Heart right ventricle (tissue), 16 donors: ENCODE measurements around the gene WDR91. TPM values are rescaled to one million over a fixed set of nuclear protein-coding genes. Genes with fewer than 3 reads are reported as not detected.

Experiments
- ATAC-seq, 8 donors: fragments of 200-7000 bp; cut with Tn5 transposase; one replicate each; pipeline ENCODE4 v1.9.1; 2020; ENCODE audit warnings: mild to moderate bottlenecking in 8 of 8, moderate library complexity in 8 of 8, moderate number of reproducible peaks in 1 of 8
- DNase-seq, 2 donors: peaks; one replicate each; pipeline ENCODE4 v3.0.0-alpha.2; 2020
- H3K27ac ChIP-seq, 10 donors: fragments of 200-600 bp; sonication (generic) in 2 of 10; one replicate each; pipeline versions ENCODE4 v1.5.0 to v1.8.0; 2020 to 2022; ENCODE audit warnings: mild to moderate bottlenecking in 3 of 10
- H3K27me3 ChIP-seq, 7 donors: fragments of 200-600 bp; one replicate each; pipeline ENCODE4 v1.8.0; 2021 to 2022; ENCODE audit warnings: mild to moderate bottlenecking in 2 of 7
- H3K36me3 ChIP-seq, 9 donors: fragments of 200-600 bp; sonication (generic) in 1 of 9; one replicate each; pipeline versions ENCODE4 v1.5.0 to v1.8.0; 2020 to 2022; ENCODE audit warnings: mild to moderate bottlenecking in 2 of 9
- H3K4me1 ChIP-seq, 9 donors: fragments of 200-600 bp; sonication (generic) in 1 of 9; one replicate each; pipeline versions ENCODE4 v1.5.0 to v1.8.0; 2020 to 2022; ENCODE audit warnings: mild to moderate bottlenecking in 4 of 9
- H3K4me3 ChIP-seq, 10 donors: fragments of 200-600 bp; sonication (generic) in 2 of 10; one replicate each; pipeline versions ENCODE4 v1.5.0 to v1.8.0; 2020 to 2022; ENCODE audit warnings: mild to moderate bottlenecking in 7 of 10, moderate library complexity in 2 of 10
- H3K9me3 ChIP-seq, 11 donors: fragments of 200-600 bp in 10 of 11; sonication (generic) in 2 of 11; one replicate each; pipeline versions ENCODE4 v1.5.0 to v1.8.0; 2013 to 2022; ENCODE audit warnings: mild to moderate bottlenecking in 2 of 11, control low read depth in 1 of 11, moderate library complexity in 1 of 11
- CTCF ChIP-seq, 9 donors: fragments of 200-600 bp; sonication (generic) in 2 of 9; IDR thresholded peaks; one replicate each; pipeline versions ENCODE4 v1.5.0 to v1.8.0; 2021 to 2022; ENCODE audit warnings: antibody characterized with exemption in 9 of 9, mild to moderate bottlenecking in 5 of 9, moderate library complexity in 1 of 9
- WGBS, 2 donors: extraction: QIAGEN DNeasy Blood & Tissue Kit; methylation state at CpG; one replicate each; pipeline ENCODE4 v1.1.7; 2013; ENCODE audit warnings: inconsistent platforms in 1 of 2; 5-methylcytosine and 5-hydroxymethylcytosine counted together
- intact Hi-C, 10 donors: fragments of 100-400 bp; cut with DNase I; formaldehyde crosslinking; loops; one replicate each; pipeline versions ENCODE4 v1.11.1 to v1.14.2; 2022
- polyA plus RNA-seq, 2 donors: library from polyadenylated mRNA; stranded (reverse); fragments of 200-250 nt; gene quantifications; one replicate each; pipeline ENCODE4 v1.2.3, GENCODE V29; 2013
- total RNA-seq, 10 donors: library from RNA; stranded (reverse); fragmentation: NEBNext Ultra II Directional in 3 of 10; extraction: Animal tissue kit (Norgen Biotek cat#: 25700) in 3 of 10; gene quantifications; one replicate each; pipeline versions ENCODE4 v1.2.1 to v1.2.4, GENCODE V29; 2021 to 2023
- donor health status: Arrhythmogenic right ventricular cardiomyopathy.
- donor health status: ischemic (EF 13 %, LVEDD 7.1; RV severe dilation, severe dysfunction).
- donor health status: healthy with polysubstance abuse.
- donor health status: DM: no; HTN: yes; CAD: no.
- donor health status: DM: no; HTN: no; CAD: no.
- donor health status: ischemic (EF 25% LVEDD 6.9; RV normal size, moderate dysfunction).
- donor health status: ischemic (EF 25% LVEDD 5.7; RV mildly dilated, moderate dysfunction).
- donor health status: healthy.
- donor health status: DM: yes; HTN: yes; CAD: no.
- donor health status: Ischemic cardiomyopathy.
- donor health status: ischemic (EF 35%, LVEDD 5.7; RV mildly dilated, moderate dysfunction).
- donor health status: nonischemic (EF 11% LVEDD 7.7; RV severe dilation, severe dysfunction).
- donor health status: DM: yes; HTN: yes; CAD: no.
- donor health status: PGD.
- donor health status: ischemic (EF 29% LVEDD 5.4; RV normal size, mild dysfunction).
- donor health status: nonischemic (EF 23%, LVEDD 6.1; RV moderate dilation, normal function).

WDR91 gene
- total and polyA plus RNA-seq, 12 donors: 3.0 to 10.4 (median 5.9) TPM

GRCh38 chr7:135150072-135150782 lies 61.1 kb downstream of the WDR91 start:
- Histone ChIP-seq H3K4me1 (peaks cover 6 to 66% (median 51%) of the 10 kb centered on the region in 9 donors), H3K27me3 (no peaks in the 10 kb centered on the region), H3K9me3 (peaks cover 0 to 26% (median 4%) of the 10 kb centered on the region in 11 donors), H3K4me3 (peak overlapping the region in 9 of 10 donors; percentile 37 to 69 (median 62)), H3K36me3 (peaks cover 0 to 32% (median 0%) of the 10 kb centered on the region in 9 donors), H3K27ac (peak overlapping the region; percentile 19 to 97 (median 94))
- DNase-seq (peak in 1 of 2 donors; percentile 27), ATAC-seq (peak in 1 of 8 donors; percentile 2)
- intact Hi-C loops: no loop called here
- no peak for TF ChIP-seq CTCF (IDR thresholded peaks at IDR 0.05)
- WGBS, 2 donors: 45 to 63% methylated on average over 8 of the region's 8 CpGs

GRCh38 chr7:135147899-135148721 lies 63.2 kb downstream of the WDR91 start, which contains the start of gene TMEM140:
Gene TMEM140, plus strand, starts transcription at chr7:135148072. Its CDS starts 16,370 bp downstream, at chr7:135164442.
- ATAC-seq: peak; percentile 73 to 88 (median 80)
- Histone ChIP-seq H3K27ac (peak within 1 kb of the TSS; percentile 87 to 97 (median 94)), H3K36me3 (peaks cover 0 to 21% (median 0%) of the 10 kb centered on the region in 9 donors), H3K4me1 (peaks cover 6 to 80% (median 62%) of the 10 kb centered on the region in 9 donors), H3K9me3 (peaks cover 0 to 5% (median 0%) of the 10 kb centered on the region in 11 donors), H3K4me3 (peak within 1 kb of the TSS; percentile 30 to 69 (median 62)), H3K27me3 (no peaks in the 10 kb centered on the region)
- WGBS, 2 donors: 18 to 42% methylated on average over 13 of the region's 13 CpGs
- intact Hi-C loops: loop anchor here in 5 of 10 donors (1.0 to 5.0 kb wide), 4 partner anchors 22 to 161 kb away; partner anchors contain the start of genes AGBL3 (in 3 of the 5) and CYREN (in 2 of the 5)
- peak in 1 of 2 donors; percentile 57 for DNase-seq
- peak in 2 of 9 donors; percentile 23 to 34 for TF ChIP-seq CTCF (IDR thresholded peaks at IDR 0.05)

GRCh38 chr7:135147341-135147898 lies 63.9 kb downstream of the WDR91 start:
- WGBS, 2 donors: 8 to 17% methylated on average over 6 of the region's 6 CpGs
- intact Hi-C loops: loop anchor here in 4 of 10 donors (1.0 to 5.0 kb wide), 3 partner anchors 23 to 161 kb away; partner anchors contain the start of genes AGBL3 (in 3 of the 4) and CYREN (in 1 of the 4)
- peak in 1 of 2 donors; percentile 61 for DNase-seq
- peak; percentile 60 to 76 (median 74) for ATAC-seq
- TF ChIP-seq CTCF (IDR thresholded peaks at IDR 0.05): peak in 1 of 9 donors; percentile 11
- Histone ChIP-seq H3K27ac (peak overlapping the region; percentile 87 to 97 (median 94)), H3K4me1 (peaks cover 6 to 78% (median 62%) of the 10 kb centered on the region in 9 donors), H3K27me3 (no peaks in the 10 kb centered on the region), H3K9me3 (no peaks in the 10 kb centered on the region), H3K36me3 (peaks cover 0 to 14% (median 0%) of the 10 kb centered on the region in 9 donors), H3K4me3 (peak overlapping the region; percentile 30 to 69 (median 62))
